ENCODE measurements around the gene DHRS3. TPM values are rescaled to one million over a fixed set of nuclear protein-coding genes. Genes with fewer than 3 reads are reported as not detected.
A peak's percentile ranks its signal among the peaks of the same experiment; 100 is the strongest.

Gene DHRS3
- total and polyA plus RNA-seq, 9 donors = 11.4 to 29.0 (median 21.1) TPM

GRCh38 chr1:12629985-12630760 lies 12.2 kb upstream of the DHRS3 start:
- H3K36me3 ChIP-seq (ENCODE audit: control insufficient read depth, insufficient read depth, low read length) = no peaks in the 10 kb centered on the region
- H3K9me3 ChIP-seq (replicated peaks; ENCODE audit: control insufficient read depth, low read depth, low read length) = no peaks in the 10 kb centered on the region
- WGBS (ENCODE audit: insufficient coverage) = 77% methylated on average over 14 of the region's 15 CpGs
- no peak for DNase-seq
- no peak overlapping the region for H3K27ac ChIP-seq (ENCODE audit: low read length)
- no peak overlapping the region for H3K4me3 ChIP-seq (ENCODE audit: low read length)
- no peaks in the 10 kb centered on the region for H3K4me1 ChIP-seq (ENCODE audit: control insufficient read depth, insufficient read depth, low read length)
- H3K27me3 ChIP-seq (ENCODE audit: control insufficient read depth, insufficient read depth, low read length) = peaks cover 4% of the 10 kb centered on the region

- no peaks in the 10 kb centered on the region for H3K9me3 ChIP-seq (replicated peaks; ENCODE audit: control insufficient read depth, low read depth, low read length)
- no peak overlapping the region for H3K4me3 ChIP-seq (ENCODE audit: low read length)
- DNase-seq = no peak
- peaks cover 4% of the 10 kb centered on the region for H3K27me3 ChIP-seq (ENCODE audit: control insufficient read depth, insufficient read depth, low read length)
- H3K4me1 ChIP-seq (ENCODE audit: control insufficient read depth, insufficient read depth, low read length) = no peaks in the 10 kb centered on the region
- H3K36me3 ChIP-seq (ENCODE audit: control insufficient read depth, insufficient read depth, low read length) = no peaks in the 10 kb centered on the region
- 60% methylated on average over 1 of the region's 1 CpG for WGBS (ENCODE audit: insufficient coverage)
- H3K27ac ChIP-seq (ENCODE audit: low read length) = no peak overlapping the region
Observed at GRCh38 chr1:12629511-12629956, 11.5 kb upstream of the DHRS3 start.

DNA sequence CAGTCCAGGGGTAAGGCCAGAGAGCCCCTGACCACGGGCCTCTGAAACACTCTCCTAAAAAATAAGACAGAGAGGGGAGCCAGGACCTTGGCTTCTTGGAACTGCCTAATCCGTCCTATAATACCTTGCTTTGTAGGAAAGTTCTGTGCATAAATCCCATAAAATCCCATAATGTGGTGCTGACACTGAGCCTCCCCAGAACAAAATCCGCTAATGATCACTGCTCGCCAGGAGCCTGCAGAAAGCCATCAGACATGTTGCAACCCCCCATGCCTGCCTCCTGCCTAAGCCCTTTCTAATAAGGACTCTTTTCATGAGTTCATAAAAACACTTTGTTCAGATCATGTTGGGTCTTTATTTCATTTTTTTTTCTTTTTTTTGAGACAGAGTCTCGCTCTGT lies 9.3 kb upstream of the DHRS3 start:
- Histone ChIP-seq H3K27me3 (ENCODE audit: control insufficient read depth, insufficient read depth, low read length) (peaks cover 4% of the 10 kb centered on the region), H3K4me1 (ENCODE audit: control insufficient read depth, insufficient read depth, low read length) (peaks cover 10% of the 10 kb centered on the region), H3K36me3 (ENCODE audit: control insufficient read depth, insufficient read depth, low read length) (no peaks in the 10 kb centered on the region), H3K4me3 (ENCODE audit: low read length) (no peak overlapping the region), H3K27ac (ENCODE audit: low read length) (no peak overlapping the region), H3K9me3 (replicated peaks; ENCODE audit: control insufficient read depth, low read depth, low read length) (no peaks in the 10 kb centered on the region)
- no peak for DNase-seq
- WGBS (ENCODE audit: insufficient coverage) = no CpG with 5 or more reads among the region's 5 CpGs

DNA sequence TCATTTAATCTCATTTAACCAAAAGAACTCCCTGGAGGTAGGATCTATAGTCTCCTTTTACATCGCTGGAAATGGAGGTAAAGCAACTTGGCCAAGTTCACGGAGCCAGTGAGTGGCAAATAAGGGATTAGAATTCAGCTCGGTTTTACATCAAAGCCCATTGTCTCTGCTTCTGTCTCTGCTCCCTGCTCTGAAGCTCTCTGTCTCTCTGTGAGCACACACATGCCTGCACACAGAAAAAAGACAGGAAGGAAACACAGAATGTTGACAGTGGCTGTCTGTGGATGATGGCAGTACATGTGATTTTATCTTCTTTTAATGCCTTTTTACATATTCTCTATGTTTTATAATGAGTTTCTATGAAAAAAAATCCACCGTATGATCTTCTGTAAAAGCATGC lies 8.9 kb upstream of the DHRS3 start:
- Histone ChIP-seq H3K27ac (ENCODE audit: low read length) (no peak overlapping the region), H3K27me3 (ENCODE audit: control insufficient read depth, insufficient read depth, low read length) (peaks cover 4% of the 10 kb centered on the region), H3K36me3 (ENCODE audit: control insufficient read depth, insufficient read depth, low read length) (no peaks in the 10 kb centered on the region), H3K9me3 (replicated peaks; ENCODE audit: control insufficient read depth, low read depth, low read length) (no peaks in the 10 kb centered on the region), H3K4me3 (ENCODE audit: low read length) (no peak overlapping the region), H3K4me1 (ENCODE audit: control insufficient read depth, insufficient read depth, low read length) (peaks cover 14% of the 10 kb centered on the region)
- WGBS (ENCODE audit: insufficient coverage) = no CpG with 5 or more reads among the region's 4 CpGs
- DNase-seq = no peak

GRCh38 chr1:12625276-12625675 lies 7.3 kb upstream of the DHRS3 start:
- WGBS (ENCODE audit: insufficient coverage) = 100% methylated on average over 6 of the region's 6 CpGs
- no peak overlapping the region for H3K4me3 ChIP-seq (ENCODE audit: low read length)
- peaks cover 25% of the 10 kb centered on the region for H3K4me1 ChIP-seq (ENCODE audit: control insufficient read depth, insufficient read depth, low read length)
- no peaks in the 10 kb centered on the region for H3K36me3 ChIP-seq (ENCODE audit: control insufficient read depth, insufficient read depth, low read length)
- peaks cover 2% of the 10 kb centered on the region for H3K27me3 ChIP-seq (ENCODE audit: control insufficient read depth, insufficient read depth, low read length)
- no peak for DNase-seq
- no peaks in the 10 kb centered on the region for H3K9me3 ChIP-seq (replicated peaks; ENCODE audit: control insufficient read depth, low read depth, low read length)
- H3K27ac ChIP-seq (ENCODE audit: low read length) = no peak overlapping the region

DNA sequence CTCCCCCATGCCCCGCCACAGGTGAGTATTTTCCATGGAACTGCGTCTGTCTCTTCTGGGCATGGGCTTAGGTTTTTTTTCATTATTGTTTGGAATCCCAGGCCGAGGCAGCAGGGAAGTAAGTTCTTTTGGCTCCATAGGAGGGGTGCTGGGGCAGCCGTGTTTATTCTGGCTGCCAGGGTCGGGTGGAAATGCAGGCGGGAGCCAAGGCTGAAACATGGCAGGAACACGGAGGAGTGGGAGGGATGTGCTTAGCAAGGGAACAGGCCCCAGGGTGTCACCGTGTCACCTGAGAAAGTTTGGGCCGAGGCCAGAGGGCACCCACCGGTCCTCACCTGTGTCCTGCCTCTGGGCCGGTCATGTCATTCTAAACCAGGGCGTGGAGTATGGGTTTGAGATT lies 4.5 kb upstream of the DHRS3 start:
- H3K27me3 ChIP-seq (ENCODE audit: control insufficient read depth, insufficient read depth, low read length) = peaks cover 10% of the 10 kb centered on the region
- DNase-seq = peak; percentile 48
- no peak overlapping the region for H3K4me3 ChIP-seq (ENCODE audit: low read length)
- peak overlapping the region; percentile 31 for H3K27ac ChIP-seq (ENCODE audit: low read length)
- H3K9me3 ChIP-seq (replicated peaks; ENCODE audit: control insufficient read depth, low read depth, low read length) = no peaks in the 10 kb centered on the region
- WGBS (ENCODE audit: insufficient coverage) = 47% methylated on average over 10 of the region's 12 CpGs
- H3K4me1 ChIP-seq (ENCODE audit: control insufficient read depth, insufficient read depth, low read length) = peaks cover 46% of the 10 kb centered on the region
- no peaks in the 10 kb centered on the region for H3K36me3 ChIP-seq (ENCODE audit: control insufficient read depth, insufficient read depth, low read length)

GRCh38 chr1:12621346-12622335 lies 3.6 kb upstream of the DHRS3 start:
- Histone ChIP-seq H3K27me3 (ENCODE audit: control insufficient read depth, insufficient read depth, low read length) (peaks cover 19% of the 10 kb centered on the region), H3K9me3 (replicated peaks; ENCODE audit: control insufficient read depth, low read depth, low read length) (no peaks in the 10 kb centered on the region), H3K27ac (ENCODE audit: low read length) (peak overlapping the region; percentile 31), H3K4me1 (ENCODE audit: control insufficient read depth, insufficient read depth, low read length) (peaks cover 54% of the 10 kb centered on the region), H3K4me3 (ENCODE audit: low read length) (no peak overlapping the region), H3K36me3 (ENCODE audit: control insufficient read depth, insufficient read depth, low read length) (no peaks in the 10 kb centered on the region)
- 53% methylated on average over 13 of the region's 15 CpGs for WGBS (ENCODE audit: insufficient coverage)
- peak; percentile 80 for DNase-seq

GRCh38 chr1:12620931-12621330 lies 2.9 kb upstream of the DHRS3 start:
- DNase-seq = no peak
- no peak overlapping the region for H3K4me3 ChIP-seq (ENCODE audit: low read length)
- 81% methylated on average over 8 of the region's 8 CpGs for WGBS (ENCODE audit: insufficient coverage)
- H3K36me3 ChIP-seq (ENCODE audit: control insufficient read depth, insufficient read depth, low read length) = no peaks in the 10 kb centered on the region
- no peak overlapping the region for H3K27ac ChIP-seq (ENCODE audit: low read length)
- H3K4me1 ChIP-seq (ENCODE audit: control insufficient read depth, insufficient read depth, low read length) = peaks cover 61% of the 10 kb centered on the region
- H3K27me3 ChIP-seq (ENCODE audit: control insufficient read depth, insufficient read depth, low read length) = peaks cover 26% of the 10 kb centered on the region
- H3K9me3 ChIP-seq (replicated peaks; ENCODE audit: control insufficient read depth, low read depth, low read length) = no peaks in the 10 kb centered on the region

- Histone ChIP-seq H3K9me3 (replicated peaks; ENCODE audit: control insufficient read depth, low read depth, low read length) (no peaks in the 10 kb centered on the region), H3K36me3 (ENCODE audit: control insufficient read depth, insufficient read depth, low read length) (no peaks in the 10 kb centered on the region), H3K27me3 (ENCODE audit: control insufficient read depth, insufficient read depth, low read length) (peaks cover 29% of the 10 kb centered on the region), H3K27ac (ENCODE audit: low read length) (no peak overlapping the region), H3K4me3 (ENCODE audit: low read length) (no peak overlapping the region), H3K4me1 (ENCODE audit: control insufficient read depth, insufficient read depth, low read length) (peaks cover 65% of the 10 kb centered on the region)
- no peak for DNase-seq
- WGBS (ENCODE audit: insufficient coverage) = 100% methylated on average over 1 of the region's 4 CpGs
Observed at GRCh38 chr1:12620488-12620865, 2.5 kb upstream of the DHRS3 start.
